Transverse colon (tissue), 4 donors: ENCODE data around the gene ABCA7. TPM values are rescaled to one million over a fixed set of nuclear protein-coding genes. Genes with fewer than 3 reads are reported as not detected.

ENCODE experiments used
- DNase-seq: peaks from one replicate; pipeline ENCODE4 v3.0.0-alpha.2; 2019
- H3K27ac ChIP-seq, 4 donors: fragments of 200-600 bp; sonication (generic); 2 replicates each; pipeline ENCODE4 v1.5.1; 2016 to 2018; ENCODE audit warnings: inconsistent platforms in 4 of 4
- H3K27me3 ChIP-seq: fragments of 200-600 bp; sonication (generic); 2 replicates; pipeline ENCODE4 v1.5.1; 2017; ENCODE audit warnings: inconsistent platforms
- H3K36me3 ChIP-seq, 4 donors: fragments of 200-600 bp; sonication (generic); 2 replicates each; pipeline ENCODE4 v1.5.1; 2017 to 2019; ENCODE audit warnings: inconsistent platforms in 4 of 4
- H3K4me1 ChIP-seq, 4 donors: fragments of 200-600 bp; sonication (generic); 2 replicates each; pipeline ENCODE4 v1.5.1; 2017 to 2020; ENCODE audit warnings: inconsistent platforms in 4 of 4
- H3K4me3 ChIP-seq, 4 donors: fragments of 200-600 bp; sonication (generic); 1 replicate in 1 of 4; 2 replicates in 3 of 4; pipeline versions ENCODE4 v1.5.1 to v1.6.1; 2017 to 2019; ENCODE audit warnings: inconsistent platforms in 4 of 4
- H3K9me3 ChIP-seq, 2 donors: fragments of 200-600 bp; sonication (generic); 2 replicates each; pipeline ENCODE4 v1.5.1; 2017 to 2019; ENCODE audit warnings: inconsistent platforms in 2 of 2
- CTCF ChIP-seq, 5 experiments: fragments of 200-600 bp in 3 of 5; fragments of 450-650 bp in 2 of 5; sonication (generic) in 3 of 5; IDR thresholded peaks; 1 replicate in 2 of 5; 2 replicates in 3 of 5; pipeline ENCODE4 v1.5.1; 2016 to 2017; ENCODE audit warnings: antibody characterized with exemption in 5 of 5, inconsistent platforms in 3 of 5, mild to moderate bottlenecking in 2 of 5, moderate library complexity in 1 of 5
- EP300 ChIP-seq: sonication (generic); formaldehyde crosslinking; IDR thresholded peaks from one replicate; pipeline ENCODE4 v1.6.1; 2017; ENCODE audit warnings: antibody characterized with exemption, low read depth
- POLR2A ChIP-seq: fragments of 450-650 bp; IDR thresholded peaks from one replicate; pipeline ENCODE4 v1.6.1; 2016; ENCODE audit warnings: antibody characterized with exemption, mild to moderate bottlenecking, moderate library complexity
- POLR2AphosphoS5 ChIP-seq, 3 donors: sonication (generic); formaldehyde crosslinking; IDR thresholded peaks; one replicate each; pipeline ENCODE4 v1.6.1; 2016; ENCODE audit warnings: antibody characterized with exemption in 3 of 3
- WGBS, 2 donors: methylation state at CpG; one replicate each; pipeline ENCODE4 v1.1.5; 2018; ENCODE audit warnings: low coverage in 1 of 2; 5-methylcytosine and 5-hydroxymethylcytosine counted together
- in situ Hi-C, 4 donors: fragments of 200-750 bp; cut with MboI; loops; one replicate each; pipeline versions ENCODE4 v1.15.0 to v1.15.1; 2017; ENCODE audit warnings: low sequenced_read_pairs in 3 of 4, low pct_ligation_motif_present in 1 of 4, low pct_unique_long_range_greater_than_20kb in 1 of 4
- intact Hi-C: fragments of 100-400 bp; cut with DNase I; formaldehyde crosslinking; loops from one replicate; pipeline ENCODE4 v1.15.1; 2023; ENCODE audit warnings: low total_unique reads
- total RNA-seq, 4 donors: library from RNA; depleted of rRNA; stranded (reverse); fragments of >200 nt; gene quantifications; one replicate each; pipeline ENCODE4 v1.1.0, GENCODE V29; 2016

Gene ABCA7
- total RNA-seq, 4 donors from 2014 or later = 47.1 to 128 (median 82.0) TPM

GRCh38 chr19:1015061-1015781 lies 24.7 kb upstream of the ABCA7 start:
- peaks cover 0 to 30% (median 14%) of the 10 kb centered on the region in 4 donors for H3K36me3 ChIP-seq
- in situ Hi-C loops (no loop called here), intact Hi-C loops (no loop called here)
- WGBS, 2 donors = 90% methylated on average over 23 of the region's 29 CpGs; no CpG with 5 or more reads in 1 of the 2 donors
- TF ChIP-seq POLR2A (no peak), POLR2AphosphoS5 (IDR thresholded peaks at IDR 0.05) (no peak), EP300 (no peak), CTCF (IDR thresholded peaks at IDR 0.05) (no peak)
- DNase-seq = no peak
- no peaks in the 10 kb centered on the region for H3K27me3 ChIP-seq
- no peaks in the 10 kb centered on the region for H3K9me3 ChIP-seq
- no peak overlapping the region for H3K27ac ChIP-seq
- H3K4me3 ChIP-seq = no peak overlapping the region
- H3K4me1 ChIP-seq = peaks cover 40 to 51% (median 45%) of the 10 kb centered on the region in 4 donors

- WGBS, 2 donors = 57% methylated on average over 31 of the region's 31 CpGs; no CpG with 5 or more reads in 1 of the 2 donors
- TF ChIP-seq POLR2AphosphoS5 (IDR thresholded peaks at IDR 0.05) = no peak
- no peak for TF ChIP-seq POLR2A
- no peak for TF ChIP-seq EP300
- no peak for TF ChIP-seq CTCF (IDR thresholded peaks at IDR 0.05)
- intact Hi-C loops = no loop called here
- in situ Hi-C loops = no loop called here
- H3K27ac ChIP-seq = peak overlapping the region; percentile 37 to 70 (median 60)
- peak; percentile 36 for DNase-seq
- peaks cover 40 to 51% (median 45%) of the 10 kb centered on the region in 4 donors for H3K4me1 ChIP-seq
- H3K9me3 ChIP-seq = no peaks in the 10 kb centered on the region
- no peaks in the 10 kb centered on the region for H3K27me3 ChIP-seq
- peaks cover 0 to 22% (median 10%) of the 10 kb centered on the region in 4 donors for H3K36me3 ChIP-seq
- H3K4me3 ChIP-seq = no peak overlapping the region
Observed at GRCh38 chr19:1015782-1016646, 23.9 kb upstream of the ABCA7 start.

GRCh38 chr19:1016647-1017114 lies 23.2 kb upstream of the ABCA7 start:
- H3K36me3 ChIP-seq = peaks cover 0 to 15% (median 7%) of the 10 kb centered on the region in 4 donors
- intact Hi-C loops (no loop called here), in situ Hi-C loops (no loop called here)
- peak overlapping the region; percentile 37 to 70 (median 60) for H3K27ac ChIP-seq
- TF ChIP-seq CTCF (IDR thresholded peaks at IDR 0.05) (no peak), POLR2AphosphoS5 (IDR thresholded peaks at IDR 0.05) (peak in 1 of 3 donors; percentile 31), EP300 (peak; percentile 8), POLR2A (no peak)
- H3K27me3 ChIP-seq = no peaks in the 10 kb centered on the region
- H3K9me3 ChIP-seq = no peaks in the 10 kb centered on the region
- H3K4me3 ChIP-seq = no peak overlapping the region
- H3K4me1 ChIP-seq = peaks cover 40 to 52% (median 46%) of the 10 kb centered on the region in 4 donors
- peak; percentile 60 for DNase-seq
- 52% methylated on average over 12 of the region's 12 CpGs; no CpG with 5 or more reads in 1 of the 2 donors for WGBS, 2 donors
